Right lung (tissue), 5 donors: ENCODE data around the gene RASSF7. TPM values are rescaled to one million over a fixed set of nuclear protein-coding genes. Genes with fewer than 3 reads are reported as not detected.

Experiments
- DNase-seq, 2 donors: peaks; one replicate each; pipeline ENCODE4 v3.0.0-alpha.2; 2013
- polyA plus RNA-seq, 5 donors: library from polyadenylated mRNA; unstranded; fragments of 120-200 nt; gene quantifications; one replicate each; pipeline versions ENCODE4 v1.2.1 to v1.2.3, GENCODE V29; 2013; ENCODE audit warnings: inconsistent platforms in 1 of 5, low replicate concordance in 1 of 5; ENCODE audit not compliant: insufficient read length in 5 of 5, insufficient read depth in 1 of 5

RASSF7 gene
- polyA plus RNA-seq, 5 donors, result 16.5 to 41.2 (median 27.6) TPM

GRCh38 chr11:531919-532526 lies 28.7 kb upstream of the RASSF7 start:
- no peak for DNase-seq

- no peak for DNase-seq
Observed at GRCh38 chr11:532527-532985, 28.2 kb upstream of the RASSF7 start.

GRCh38 chr11:532986-533585 lies 27.7 kb upstream of the RASSF7 start:
- no peak for DNase-seq

GRCh38 chr11:533586-534395 lies 27.0 kb upstream of the RASSF7 start:
- DNase-seq, result no peak

- DNase-seq, result no peak
Observed at GRCh38 chr11:534396-535209, 26.2 kb upstream of the RASSF7 start.

GRCh38 chr11:535210-535518 lies 25.6 kb upstream of the RASSF7 start:
- no peak for DNase-seq

GRCh38 chr11:535519-536454 lies 25.0 kb upstream of the RASSF7 start, which contains the start of gene HRAS:
TSS of gene HRAS (minus strand) at chr11:535576.
- DNase-seq, result peak; percentile 96

- peak; percentile 77 for DNase-seq
Observed at GRCh38 chr11:536841-537621, 23.7 kb upstream of the RASSF7 start, which contains the start of gene LRRC56. TSS of gene LRRC56 (plus strand) at chr11:537527. CDS start at chr11:540685, 3,158 bp downstream.

- no peak for DNase-seq
Observed at GRCh38 chr11:537622-538430, 22.9 kb upstream of the RASSF7 start.

- no peak for DNase-seq
Observed at GRCh38 chr11:538431-539051, 22.2 kb upstream of the RASSF7 start.

GRCh38 chr11:539971-540481 lies 20.7 kb upstream of the RASSF7 start:
- DNase-seq, result no peak

- DNase-seq, result no peak
Observed at GRCh38 chr11:540583-541432, 20.0 kb upstream of the RASSF7 start.

- DNase-seq, result no peak
Observed at GRCh38 chr11:541433-541885, 19.3 kb upstream of the RASSF7 start.

- no peak for DNase-seq
Observed at GRCh38 chr11:544817-545166, 16.0 kb upstream of the RASSF7 start.

- DNase-seq, result no peak
Observed at GRCh38 chr11:545171-545570, 15.6 kb upstream of the RASSF7 start.

- no peak for DNase-seq
Observed at GRCh38 chr11:548700-549603, 11.8 kb upstream of the RASSF7 start.
